NCI-H2227 (cell line): ENCODE results near the gene ZNF441.
"Not testable (repeated sequence)": the region's sequence is repeated elsewhere in the genome, so short reads cannot be mapped to it uniquely, and the experiment has no call there.

Experiments
- DNase-seq: peaks from one replicate; lab custom pipeline; 2025; ENCODE audit not compliant: unreplicated experiment; lab: John Stamatoyannopoulos, UW

ZNF441 gene

DNA sequence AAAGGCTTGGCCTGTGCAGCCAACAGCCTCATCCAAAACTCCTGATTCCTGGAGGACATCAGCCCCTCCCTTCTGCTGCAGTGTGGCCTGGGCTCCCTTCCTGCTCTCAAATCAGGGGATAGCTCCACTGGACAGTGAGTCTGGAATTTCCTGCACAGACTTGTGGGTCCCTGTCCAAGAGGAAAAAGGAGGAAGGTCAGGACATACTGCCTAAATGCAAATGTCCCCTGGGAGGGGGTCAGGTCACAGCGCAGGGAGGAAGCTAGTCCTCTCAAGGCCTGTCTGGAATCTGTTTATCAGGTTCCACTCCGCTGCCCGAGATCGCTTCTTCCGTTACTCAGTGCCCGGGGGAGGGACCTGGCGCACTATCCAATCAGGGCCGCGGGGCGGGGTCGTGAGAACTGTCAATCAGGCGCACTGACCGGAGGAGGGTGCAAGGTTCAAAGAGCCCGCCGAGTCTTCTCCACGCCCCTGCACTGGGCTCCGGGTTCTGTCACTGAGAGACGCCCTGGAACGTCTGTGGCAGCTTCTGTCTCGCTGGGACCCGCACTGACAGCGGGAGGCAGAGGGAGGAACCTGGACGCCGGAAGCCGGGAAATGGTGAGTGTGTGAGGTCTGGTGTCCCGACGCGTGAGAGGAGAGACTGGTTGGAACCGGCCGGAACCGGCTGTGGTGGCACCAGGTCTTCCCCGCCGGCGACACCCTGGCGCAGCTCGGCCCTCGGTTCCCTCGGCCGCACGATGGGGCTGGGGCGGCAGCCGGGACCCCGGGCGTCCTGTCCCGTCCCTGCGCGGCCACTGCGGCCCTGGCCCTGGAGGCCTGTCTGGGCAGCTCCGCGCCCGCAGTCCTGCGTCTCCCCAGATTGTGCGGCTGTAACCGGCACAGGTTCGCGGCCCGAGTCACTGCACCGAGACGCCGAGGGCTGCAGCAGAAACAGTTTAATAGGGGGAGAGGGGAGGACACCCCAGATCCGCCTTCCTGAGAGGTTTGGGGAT lies at the start of gene ZNF441:
ZNF441 (plus strand) TSS at position 404 of the 995 bp plus-strand sequence; CDS start at position 598, 194 bp downstream.
- peak; percentile 91 for DNase-seq

DNA sequence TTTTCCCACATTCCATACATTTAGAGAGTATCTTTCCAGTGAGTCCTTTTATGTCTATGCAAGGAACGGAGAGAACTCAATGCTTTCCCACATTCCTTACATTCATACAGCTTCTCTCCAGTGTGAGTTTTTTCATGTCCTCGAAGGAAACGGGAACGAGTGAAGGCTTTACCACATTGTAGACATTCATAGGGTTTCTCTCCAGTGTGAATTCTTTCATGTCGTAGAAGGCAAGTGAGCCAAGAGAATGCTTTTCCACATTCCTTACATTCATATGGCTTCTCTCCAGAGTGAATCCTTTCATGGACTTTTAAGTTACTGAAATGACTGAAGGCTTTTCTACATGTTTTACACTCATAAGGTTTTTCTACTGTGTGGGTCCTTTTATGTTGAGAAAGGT lies 45.1 kb upstream of the ZNF441 start:
- no peak for DNase-seq

DNA sequence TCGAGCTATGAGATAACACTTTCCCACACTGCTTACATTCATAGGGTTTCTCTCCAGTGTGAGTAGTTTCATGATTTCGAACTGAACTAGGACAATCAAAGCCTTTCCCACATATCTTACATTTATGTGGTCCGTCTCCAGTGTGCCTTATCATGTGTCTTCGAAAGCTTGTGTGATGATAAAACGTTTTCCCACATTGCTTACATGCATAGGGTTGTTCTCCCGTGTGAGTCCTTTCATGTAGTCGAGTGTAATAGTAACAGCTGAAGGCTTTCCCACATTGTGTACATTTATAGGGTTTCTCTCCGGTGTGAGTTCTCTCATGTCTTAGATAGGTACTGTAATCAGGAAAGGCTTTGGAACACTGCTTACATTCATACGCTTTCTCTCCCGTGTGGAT lies 44.4 kb upstream of the ZNF441 start:
- DNase-seq, result no peak

GRCh38 chr19:11729586-11729985 lies 37.2 kb upstream of the ZNF441 start:
- no peak for DNase-seq

- DNase-seq, result no peak
Observed at GRCh38 chr19:11735375-11735774, 31.4 kb upstream of the ZNF441 start.

GRCh38 chr19:11736696-11737095 lies 30.1 kb upstream of the ZNF441 start:
- DNase-seq, result no peak

DNA sequence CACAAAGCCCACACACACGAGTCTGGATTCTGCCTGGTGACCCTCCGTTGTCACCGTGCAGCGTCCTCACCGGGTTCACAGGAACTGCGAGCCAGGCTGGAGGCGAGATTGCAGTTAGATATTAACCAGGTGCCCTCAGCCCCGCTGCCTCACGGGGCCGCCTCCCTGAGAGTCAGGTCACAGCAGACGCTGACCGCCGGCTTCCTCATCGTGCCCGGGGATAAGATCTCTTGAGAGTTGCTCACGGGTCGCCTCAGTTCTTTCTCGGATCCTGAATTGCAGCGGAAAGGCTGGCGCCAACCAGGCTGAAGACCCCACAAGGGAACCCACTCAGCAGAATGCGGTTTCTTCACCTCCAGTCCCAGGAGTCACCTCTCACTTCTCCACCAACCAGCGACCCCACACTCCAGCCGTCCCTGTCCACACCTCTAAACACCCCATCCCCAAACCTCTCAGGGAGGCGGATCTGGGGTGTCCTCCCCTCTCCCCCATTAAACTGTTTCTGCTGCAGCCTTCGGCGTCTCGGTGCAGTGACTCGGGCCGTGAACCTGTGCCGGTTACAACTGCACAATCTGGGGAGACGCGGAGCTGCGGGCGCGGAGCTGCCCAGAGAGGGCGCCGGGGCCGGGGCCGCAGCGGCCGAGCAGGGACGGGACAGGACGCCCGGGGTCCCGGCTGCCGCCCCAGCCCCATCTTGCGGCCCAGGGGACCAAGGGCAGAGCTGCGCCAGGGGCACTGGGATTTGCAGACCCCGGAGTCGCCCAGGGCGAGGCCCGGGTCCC lies 28.6 kb upstream of the ZNF441 start:
- DNase-seq, result peak; percentile 4

DNA sequence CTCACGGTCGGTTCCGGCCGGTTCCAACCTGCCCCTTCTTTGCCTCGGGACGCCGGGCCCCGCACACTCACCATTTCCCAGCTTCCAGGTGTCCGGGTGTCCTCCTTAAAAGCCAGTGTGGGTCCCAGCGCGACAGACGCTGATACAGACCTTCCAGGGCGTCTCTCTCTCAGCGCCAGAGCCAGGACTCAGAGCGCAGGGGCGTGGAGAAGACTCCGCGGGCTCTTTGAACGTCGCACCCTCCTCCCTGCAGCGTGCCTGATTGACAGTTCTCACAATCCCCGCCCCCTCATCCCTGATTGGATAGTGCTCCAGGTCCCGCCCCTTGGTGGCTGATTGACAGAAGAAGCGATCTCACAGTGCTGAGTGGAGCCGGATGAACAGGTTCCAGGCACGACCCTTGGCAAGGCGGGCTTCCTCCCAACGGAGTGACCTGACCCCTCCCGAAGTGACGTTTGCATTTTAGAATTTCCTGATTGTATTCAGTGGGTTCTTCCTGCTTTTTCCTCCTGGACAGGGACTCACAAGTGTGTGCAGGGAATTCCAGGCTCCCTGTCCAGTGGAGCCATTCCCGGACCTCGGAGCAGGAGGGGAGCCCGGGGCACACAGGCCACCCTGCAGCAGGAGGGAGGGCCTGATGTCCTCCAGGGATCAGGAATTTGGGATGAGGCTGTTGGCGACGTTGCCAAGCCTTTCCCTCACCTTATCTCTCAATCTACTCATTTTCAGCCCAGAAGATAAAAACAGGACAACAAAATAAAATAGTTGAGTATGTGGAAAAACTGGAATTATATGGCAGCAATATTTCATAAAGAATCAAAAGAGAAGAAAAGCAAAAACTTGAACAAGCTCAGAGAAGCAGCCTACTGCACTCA lies 27.8 kb upstream of the ZNF441 start, which contains the start of gene ZNF823:
ZNF823 (minus strand) TSS at position 201 of the 875 bp plus-strand sequence; CDS start at position 74, 127 bp downstream.
- peak; percentile 95 for DNase-seq

DNA sequence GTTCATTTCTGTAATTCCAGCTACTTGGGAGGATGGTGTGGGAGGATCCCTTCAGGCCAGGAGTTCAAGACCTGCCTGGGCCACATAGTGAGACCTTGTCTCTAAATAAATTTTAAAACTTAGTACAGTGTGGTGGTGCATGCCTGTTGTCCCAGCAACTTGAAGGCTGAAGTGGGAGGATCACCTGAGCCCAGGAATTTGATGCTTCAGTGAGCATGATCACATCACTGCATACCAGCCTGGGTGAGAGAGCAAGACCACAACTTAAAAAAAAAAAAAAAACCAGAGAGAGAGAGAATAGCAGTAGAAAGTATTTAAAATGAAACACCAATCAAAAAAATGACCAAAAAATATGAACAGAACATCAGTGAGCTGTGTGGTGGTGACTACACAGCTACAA lies 20.9 kb upstream of the ZNF441 start:
- no peak for DNase-seq

DNA sequence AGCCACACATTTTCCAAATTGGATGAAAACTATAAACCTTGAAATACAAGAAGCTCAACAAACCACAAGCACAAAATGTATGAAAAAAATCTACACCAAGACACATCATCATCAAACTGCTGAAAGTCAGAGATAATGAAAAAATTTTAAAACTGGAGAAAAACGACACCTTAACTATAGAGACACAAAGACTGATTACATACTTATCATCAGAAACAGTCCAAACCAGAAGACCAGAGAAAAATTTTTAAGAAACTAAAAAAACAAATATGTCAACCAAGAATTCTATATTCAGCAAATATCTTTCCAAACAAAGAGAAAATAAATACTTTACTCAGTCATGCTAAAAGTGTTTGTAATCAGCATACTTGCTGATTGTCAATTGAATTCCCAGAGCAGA lies 19.5 kb upstream of the ZNF441 start:
- DNase-seq, result no peak

- DNase-seq, result no peak
Observed at GRCh38 chr19:11749751-11750150, 17.0 kb upstream of the ZNF441 start.

DNA sequence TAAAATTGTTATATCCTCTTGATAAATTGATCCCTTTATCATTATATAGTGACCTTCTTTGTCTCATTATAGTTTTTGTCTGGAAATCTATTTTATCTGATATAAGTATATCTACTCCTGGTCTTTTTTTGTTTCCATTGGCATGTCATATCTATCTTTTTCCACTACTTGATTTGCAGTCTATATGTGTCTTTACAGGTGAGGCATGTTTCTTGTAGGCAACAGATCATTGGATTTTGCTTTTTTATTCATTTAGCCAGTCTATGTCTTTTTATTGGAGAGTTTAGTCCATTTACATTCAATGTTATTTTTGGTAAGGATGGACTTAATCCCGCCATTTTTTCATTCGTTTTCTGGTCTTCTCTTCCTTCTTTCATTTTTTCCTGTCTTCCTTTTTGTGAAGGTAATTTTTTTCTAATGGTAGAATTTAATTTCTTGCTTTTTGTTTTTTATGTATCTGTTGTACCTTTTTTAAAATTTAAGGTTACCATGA lies 14.5 kb upstream of the ZNF441 start:
- DNase-seq, result no peak

GRCh38 chr19:11754663-11755062 lies 12.1 kb upstream of the ZNF441 start:
- no peak for DNase-seq

DNA sequence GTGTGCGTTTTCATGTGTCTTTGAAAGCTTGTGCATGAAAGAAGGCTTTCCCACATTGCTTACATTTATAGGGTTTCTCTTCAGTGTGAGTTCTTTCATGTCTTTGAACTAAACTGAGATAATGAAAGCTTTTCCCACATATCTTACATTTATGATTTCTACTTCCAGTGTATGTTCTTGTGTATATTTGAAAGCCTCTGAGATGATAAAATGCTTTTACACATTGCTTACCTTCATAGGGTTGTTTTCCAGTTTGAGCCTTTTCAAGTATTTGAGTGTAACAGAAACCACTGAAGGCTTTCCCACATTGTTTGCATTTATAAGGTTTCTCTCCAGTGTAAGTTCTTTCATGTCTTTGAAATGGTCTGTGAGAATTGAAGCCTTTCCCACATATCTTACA lies 9.8 kb upstream of the ZNF441 start:
- DNase-seq, result no peak

DNA sequence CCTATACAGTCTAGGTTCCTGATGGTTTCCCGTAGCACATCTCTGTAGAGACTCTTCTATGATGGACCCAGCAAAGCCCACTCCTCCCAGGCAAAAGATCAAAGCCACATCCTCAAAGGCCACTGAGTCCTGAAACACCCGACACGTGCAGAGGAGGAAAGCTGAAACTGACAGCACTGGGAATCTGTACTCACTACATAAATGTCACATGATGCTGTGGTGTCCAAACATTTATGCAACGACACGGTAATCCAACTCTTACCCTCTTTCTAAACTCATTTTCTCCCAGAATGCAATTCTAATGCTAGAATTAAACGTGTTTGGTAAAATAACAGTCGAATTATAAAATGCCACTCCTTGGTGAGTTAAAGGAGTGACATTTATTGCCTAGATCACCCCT lies 7.0 kb upstream of the ZNF441 start:
- DNase-seq, result no peak

- no peak for DNase-seq
Observed at GRCh38 chr19:11763117-11763516, 3.7 kb upstream of the ZNF441 start.

DNA sequence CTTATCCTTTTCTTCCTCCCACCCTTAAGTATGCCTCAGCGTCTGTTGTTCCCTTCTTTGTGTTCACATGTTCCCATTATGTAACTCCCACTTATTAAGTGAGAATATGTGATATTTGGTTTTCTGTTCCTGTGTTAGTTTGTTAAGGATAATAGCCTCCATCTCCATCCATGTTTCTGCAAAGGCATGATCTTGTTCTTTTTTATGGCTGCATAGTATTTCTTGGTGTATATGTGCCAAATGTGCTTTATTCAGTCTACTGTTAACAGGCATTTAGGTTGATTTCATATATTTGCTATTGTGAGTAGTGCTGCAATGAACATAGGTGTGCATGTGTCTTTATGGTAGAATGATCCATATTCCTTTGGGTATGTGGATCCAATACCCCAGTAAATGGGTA lies 3.2 kb upstream of the ZNF441 start:
- DNase-seq, result no peak

- peak; percentile 14 for DNase-seq
Observed at GRCh38 chr19:11767633-11768133, 883 bp downstream of the ZNF441 start.

GRCh38 chr19:11769995-11770394 lies 3.2 kb downstream of the ZNF441 start:
- DNase-seq, result no peak

GRCh38 chr19:11771520-11771919 lies 4.7 kb downstream of the ZNF441 start:
- not testable (repeated sequence) for DNase-seq
